TTC549 (cell line): ENCODE results near the gene RBM4B.
"Not testable (repeated sequence)": the region's sequence is repeated elsewhere in the genome, so short reads cannot be mapped to it uniquely, and the experiment has no call there.

Source experiments
- FAIRE-seq: peaks from 2 replicates; lab custom pipeline; 2012; peaks lifted over from hg19 to GRCh38; lab: Jason Lieb, UNC

The RBM4B gene

GRCh38 chr11:66677599-66678375 lies at the start of gene RBM4B:
RBM4B (minus strand) TSS chr11:66677887; CDS start chr11:66677079, 808 bp downstream.
- FAIRE-seq, result peak; percentile 9

GRCh38 chr11:66725647-66726046 lies 48.0 kb upstream of the RBM4B start:
- FAIRE-seq, result no peak

GRCh38 chr11:66725114-66725513 lies 47.4 kb upstream of the RBM4B start:
- no peak for FAIRE-seq

GRCh38 chr11:66724167-66724566 lies 46.5 kb upstream of the RBM4B start:
- FAIRE-seq, result not testable (repeated sequence)

- FAIRE-seq, result no peak
Measured at GRCh38 chr11:66723693-66724092, 46.0 kb upstream of the RBM4B start.

- FAIRE-seq, result no peak
Measured at GRCh38 chr11:66722745-66723651, 45.3 kb upstream of the RBM4B start.

GRCh38 chr11:66721939-66722338 lies 44.3 kb upstream of the RBM4B start:
- no peak for FAIRE-seq

GRCh38 chr11:66720899-66721470 lies 43.3 kb upstream of the RBM4B start:
- FAIRE-seq, result no peak

GRCh38 chr11:66720223-66720898 lies 42.7 kb upstream of the RBM4B start:
- FAIRE-seq, result no peak

GRCh38 chr11:66719111-66719872 lies 41.6 kb upstream of the RBM4B start:
- FAIRE-seq, result no peak

- FAIRE-seq, result no peak
Measured at GRCh38 chr11:66718320-66718971, 40.8 kb upstream of the RBM4B start.

GRCh38 chr11:66717925-66718319 lies 40.2 kb upstream of the RBM4B start:
- FAIRE-seq, result no peak

GRCh38 chr11:66716996-66717395 lies 39.3 kb upstream of the RBM4B start:
- FAIRE-seq, result no peak

GRCh38 chr11:66715346-66716085 lies 37.8 kb upstream of the RBM4B start:
- no peak for FAIRE-seq

- no peak for FAIRE-seq
Measured at GRCh38 chr11:66713746-66714480, 36.2 kb upstream of the RBM4B start.

- FAIRE-seq, result no peak
Measured at GRCh38 chr11:66710384-66710930, 32.8 kb upstream of the RBM4B start.

- FAIRE-seq, result no peak
Measured at GRCh38 chr11:66708701-66709100, 31.0 kb upstream of the RBM4B start.

GRCh38 chr11:66708094-66708493 lies 30.4 kb upstream of the RBM4B start:
- no peak for FAIRE-seq

GRCh38 chr11:66707486-66707885 lies 29.8 kb upstream of the RBM4B start:
- FAIRE-seq, result no peak
